NCI-H2107 (cell line): ENCODE data around the gene STAU1.
"Not testable (repeated sequence)": the region's sequence is repeated elsewhere in the genome, so short reads cannot be mapped to it uniquely, and the experiment has no call there.

Experiments used
- DNase-seq: peaks from one replicate; lab custom pipeline; 2025; lab: John Stamatoyannopoulos, UW

STAU1 gene

DNA sequence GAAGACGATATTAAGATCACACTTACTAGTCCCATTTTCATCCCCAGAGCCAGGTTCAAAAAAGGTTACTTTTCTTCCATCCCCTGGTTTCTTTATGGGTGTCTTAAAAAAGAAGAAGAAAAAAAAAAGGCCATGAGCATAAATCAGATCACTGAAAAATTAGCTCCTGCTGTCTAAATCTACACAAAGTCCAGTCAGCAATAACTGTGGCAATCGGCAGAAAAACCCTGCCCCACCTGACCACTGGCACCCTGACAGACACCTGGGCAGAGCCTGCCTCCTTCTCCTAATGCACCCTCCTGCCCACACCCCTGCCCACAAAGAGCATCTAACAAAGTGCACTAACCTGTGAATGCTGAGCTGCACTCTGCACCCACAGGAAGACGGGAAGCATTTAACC, 69.8 kb downstream of the STAU1 start:
- DNase-seq, result no peak

DNA sequence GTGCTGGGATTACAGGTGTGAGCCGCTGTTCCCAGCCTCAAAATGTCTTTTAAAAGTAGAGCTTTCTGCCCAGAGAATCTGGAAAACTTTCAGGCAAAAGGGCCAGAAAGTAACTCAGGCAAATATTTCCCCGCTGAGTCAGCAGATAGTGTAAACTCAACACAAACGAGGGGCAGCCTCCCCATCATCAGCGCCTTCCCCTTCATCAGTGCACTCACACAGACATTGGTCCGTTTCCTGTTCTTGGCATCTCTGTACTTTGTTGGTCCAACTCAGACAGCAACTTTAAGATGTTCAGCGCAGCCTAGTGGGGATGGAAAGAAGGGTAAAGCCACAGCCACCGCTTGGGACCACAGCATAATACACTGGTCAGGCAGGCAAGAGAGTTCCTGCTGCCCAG, 72.6 kb downstream of the STAU1 start:
- no peak for DNase-seq

DNA sequence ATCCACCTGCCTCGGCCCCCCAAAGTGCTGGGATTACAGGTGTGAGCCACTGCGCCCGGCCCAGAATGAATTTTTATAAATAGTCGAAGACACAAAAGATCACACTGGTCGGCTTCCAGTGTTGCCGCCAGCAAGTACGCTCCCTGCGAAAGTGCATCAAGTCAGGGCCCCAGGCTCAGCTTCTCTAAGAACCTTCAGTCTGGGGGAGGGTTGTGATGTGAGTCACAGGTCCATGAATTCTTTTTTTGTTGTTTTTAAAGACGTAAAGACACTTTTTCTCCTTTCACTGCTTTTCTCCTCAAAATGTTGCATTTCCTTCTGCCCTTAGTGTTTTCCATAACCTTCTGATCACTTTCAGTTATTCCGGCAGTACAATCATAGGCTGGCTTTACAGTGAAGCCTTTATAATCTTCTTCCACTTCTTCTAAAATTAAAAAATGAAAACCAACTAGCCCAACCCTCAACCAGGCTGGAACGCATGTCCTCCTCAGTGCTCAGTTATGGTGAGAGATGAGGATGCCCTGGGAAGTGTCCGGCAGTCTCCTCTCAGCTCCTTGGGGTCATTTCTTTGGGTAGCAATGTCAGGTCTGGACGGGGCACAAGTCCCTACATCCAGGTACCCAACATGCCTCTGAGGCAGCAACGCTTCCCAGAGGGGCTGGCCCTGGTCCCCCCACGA, 75.4 kb downstream of the STAU1 start:
- DNase-seq, result no peak

DNA sequence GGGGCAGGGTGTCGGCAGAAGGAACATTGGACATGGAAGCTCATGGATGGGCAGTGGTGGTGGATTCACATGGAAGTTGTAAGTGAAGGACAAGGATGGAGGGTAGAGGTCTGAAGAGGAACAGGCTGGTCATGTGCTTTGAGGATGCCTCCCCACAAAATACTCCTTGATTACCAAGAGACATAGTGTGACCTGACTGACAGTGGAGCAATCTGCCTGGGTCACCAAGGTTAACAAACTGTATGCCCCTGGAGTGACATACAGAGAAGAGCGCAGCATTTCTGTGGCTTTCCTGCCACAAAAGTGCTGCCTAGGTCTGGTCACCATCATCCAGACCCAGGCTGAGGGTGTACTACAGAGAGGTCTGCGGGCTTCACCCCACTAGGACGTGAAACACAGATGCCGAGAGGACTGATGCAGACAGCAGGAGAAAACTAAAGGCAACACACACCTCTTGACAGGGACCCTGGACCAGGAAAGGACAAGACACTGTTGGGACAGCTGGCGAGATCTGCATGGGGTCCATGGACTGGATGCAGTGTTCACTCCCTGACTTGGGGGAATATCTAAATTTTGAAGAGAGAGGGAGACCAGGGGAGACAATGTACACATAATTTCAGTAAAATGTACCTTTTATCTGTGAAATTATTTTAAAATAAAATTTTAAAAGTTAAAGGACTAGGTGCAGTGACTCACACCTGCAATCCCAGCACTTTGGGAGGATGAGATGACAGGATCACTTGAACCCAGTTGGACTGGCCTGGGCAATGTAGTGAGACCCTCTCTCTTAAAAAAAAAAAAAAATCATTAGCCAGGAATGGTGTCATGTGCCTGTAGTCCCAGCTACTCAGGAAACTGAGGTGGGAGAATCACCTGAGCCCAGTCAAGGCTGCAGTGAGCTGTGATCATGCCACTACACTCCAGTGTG, 77.1 kb downstream of the STAU1 start:
- no peak for DNase-seq

DNA sequence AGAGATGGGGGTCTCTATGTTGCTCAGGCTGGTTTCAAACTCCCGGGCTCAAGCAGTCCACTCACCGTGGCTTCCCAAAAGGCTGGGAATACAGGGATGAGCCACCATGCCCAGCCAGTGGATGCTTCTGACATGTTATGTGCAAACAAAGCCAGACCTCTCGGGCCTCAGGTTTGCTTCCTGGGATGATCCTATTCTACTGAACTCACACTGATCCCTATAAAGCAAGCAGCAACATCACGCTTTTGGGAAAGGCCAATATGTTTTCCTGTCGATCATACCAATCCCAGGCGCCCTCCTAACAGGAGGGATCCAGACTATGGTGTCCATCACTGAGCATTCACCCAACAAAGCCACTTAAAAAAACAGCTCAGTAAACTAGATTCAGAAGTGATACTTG, 81.8 kb downstream of the STAU1 start:
- DNase-seq, result no peak

DNA sequence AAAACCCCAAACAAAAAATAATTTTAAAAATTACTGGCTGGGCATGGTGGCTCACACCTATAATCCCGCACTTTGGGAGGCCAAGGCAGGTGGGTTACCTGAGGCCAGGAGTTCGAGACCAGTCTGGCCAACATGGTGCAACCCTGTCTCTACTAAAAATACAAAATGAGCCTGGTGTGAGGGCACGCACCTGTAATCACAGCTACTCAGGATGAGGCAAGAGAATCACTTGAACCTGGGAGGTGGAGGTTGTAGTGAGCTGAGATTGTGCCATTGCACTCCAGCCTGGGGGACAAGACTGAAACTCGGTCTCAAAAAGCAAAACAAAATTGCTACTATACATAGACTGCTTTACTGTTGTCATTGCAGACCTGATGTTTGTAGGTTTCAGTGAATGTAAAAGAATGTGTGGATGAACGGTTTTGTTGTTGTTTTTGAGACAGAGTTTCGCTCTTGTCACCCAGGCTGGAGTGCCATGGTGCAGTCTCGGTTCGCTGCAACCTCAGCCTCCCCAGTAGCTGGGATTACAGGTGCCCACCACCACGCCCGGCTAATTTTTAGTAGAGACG, 83.1 kb downstream of the STAU1 start:
- not testable (repeated sequence) for DNase-seq

DNA sequence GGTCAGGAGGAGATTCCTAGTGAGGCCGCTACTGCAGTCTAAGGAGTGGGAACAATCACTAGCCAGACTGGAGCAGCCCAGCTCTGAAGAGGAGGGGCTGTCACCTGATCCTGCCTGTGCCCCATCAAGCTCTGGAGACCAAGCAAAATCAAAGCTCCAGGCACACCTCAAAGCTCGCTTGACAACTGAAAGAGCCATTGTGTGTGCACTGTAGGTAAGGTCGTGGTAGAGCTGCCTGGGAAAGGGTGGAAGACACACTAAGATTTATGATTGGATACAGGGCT, 83.8 kb downstream of the STAU1 start:
- peak; percentile 59 for DNase-seq

DNA sequence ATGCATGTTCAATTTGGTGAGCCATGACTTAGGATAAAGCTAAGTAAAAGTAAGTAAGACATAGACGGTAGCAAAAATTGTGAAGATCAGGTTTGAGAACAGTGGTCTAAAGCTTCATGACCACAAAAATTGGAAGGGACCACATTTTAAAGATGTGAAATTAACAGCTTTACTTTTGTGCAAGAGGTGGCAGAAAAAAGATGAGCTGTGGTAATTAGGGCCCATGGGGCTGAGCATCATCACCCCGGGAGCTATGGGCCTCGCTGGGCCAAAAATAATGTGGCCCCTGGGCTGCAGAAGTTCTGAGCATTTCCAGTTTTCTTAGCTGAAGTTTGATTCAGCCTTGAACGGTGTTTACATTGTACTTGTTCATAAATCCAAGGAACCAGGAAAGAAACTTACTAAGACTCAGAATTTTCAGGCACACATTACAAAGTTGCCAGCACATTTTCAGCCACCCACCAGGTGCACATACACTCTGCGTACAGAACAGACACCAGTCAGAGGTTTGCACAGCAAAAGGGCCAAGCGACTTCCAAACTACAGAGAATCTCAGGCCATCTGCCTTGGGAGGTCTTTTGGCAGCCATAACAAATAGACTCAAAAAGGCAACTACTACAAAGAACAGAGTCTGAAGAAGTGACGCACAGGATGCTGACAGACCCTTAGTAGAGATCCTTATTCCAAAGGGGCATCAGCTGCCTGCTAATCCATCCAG, 84.3 kb downstream of the STAU1 start:
- no peak for DNase-seq

DNA sequence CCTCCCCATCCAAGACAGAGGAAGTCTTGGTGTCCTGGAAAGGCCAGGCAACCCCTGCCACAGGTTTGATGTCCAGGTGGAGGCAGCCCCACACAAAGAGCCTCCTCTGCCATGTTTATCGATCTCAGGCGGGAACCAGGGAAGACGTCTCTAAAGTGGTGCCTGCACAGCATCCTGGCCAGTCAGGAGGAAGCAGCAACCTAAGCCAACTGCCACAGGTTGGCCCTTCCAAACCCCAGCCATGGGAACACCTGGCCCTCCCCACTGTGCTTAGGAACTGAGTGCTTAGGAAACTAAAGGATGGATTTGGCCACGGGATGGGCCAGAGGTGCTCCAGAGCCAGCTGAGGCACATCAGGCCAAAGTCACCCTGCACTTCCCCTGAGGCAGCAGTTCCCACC, 85.1 kb downstream of the STAU1 start:
- DNase-seq, result no peak

DNA sequence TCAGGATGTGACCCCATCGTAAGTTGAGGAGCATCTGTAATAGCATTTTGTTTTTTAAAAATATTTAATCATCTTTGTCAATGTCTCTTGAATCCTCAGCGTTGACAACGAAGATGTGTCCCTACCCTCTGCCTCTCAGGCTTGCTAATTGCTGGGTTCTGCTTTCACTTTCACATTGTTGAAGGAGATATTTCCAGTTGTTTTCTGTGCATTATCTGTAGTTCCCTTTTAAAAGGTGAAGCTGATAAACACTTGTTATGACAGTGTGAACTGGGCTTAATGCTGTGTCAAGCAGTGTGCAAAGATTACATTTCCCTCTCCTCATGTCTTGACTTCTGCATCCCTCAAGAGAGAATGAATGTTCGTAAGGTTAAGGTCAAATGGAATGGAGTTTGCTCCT, 87.2 kb downstream of the STAU1 start:
- DNase-seq, result no peak

DNA sequence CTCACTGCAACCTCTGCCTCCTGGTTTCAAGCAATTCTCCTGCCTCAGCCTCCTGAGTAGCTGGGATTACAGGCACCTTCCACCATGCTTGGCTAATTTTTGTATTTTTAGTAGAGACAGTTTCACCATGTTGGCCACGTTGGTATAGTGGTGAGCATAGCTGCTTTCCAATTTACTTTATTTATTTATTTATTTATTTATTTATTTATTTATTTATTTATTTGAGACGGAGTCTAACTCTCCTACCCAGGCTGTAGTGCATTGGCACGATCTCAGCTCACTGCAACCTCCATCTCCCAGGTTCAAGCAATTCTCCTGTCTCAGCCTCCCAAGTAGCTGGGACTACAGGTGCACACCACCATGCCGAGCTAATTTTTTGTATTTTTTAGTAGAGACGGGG, 87.8 kb downstream of the STAU1 start:
- not testable (repeated sequence) for DNase-seq

DNA sequence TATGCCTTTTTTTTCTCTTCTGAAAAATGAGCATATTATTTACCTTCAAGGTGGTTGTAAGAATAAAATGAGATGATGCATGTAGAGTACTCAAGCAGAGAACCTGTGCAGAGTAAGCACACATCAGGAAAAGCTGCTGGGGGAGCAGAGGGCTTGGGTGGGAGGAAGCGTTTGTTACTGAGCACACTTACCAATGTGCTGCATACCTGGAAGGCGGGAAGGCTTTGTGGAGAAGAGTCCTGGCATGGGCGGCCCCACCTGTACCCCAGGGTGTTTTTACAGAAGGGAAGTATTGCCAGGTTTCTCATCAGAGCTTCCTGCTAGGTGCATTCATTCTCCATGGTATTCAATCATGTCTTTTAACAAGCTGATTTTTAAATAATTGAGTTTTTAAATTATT, 89.1 kb downstream of the STAU1 start:
- DNase-seq, result no peak

DNA sequence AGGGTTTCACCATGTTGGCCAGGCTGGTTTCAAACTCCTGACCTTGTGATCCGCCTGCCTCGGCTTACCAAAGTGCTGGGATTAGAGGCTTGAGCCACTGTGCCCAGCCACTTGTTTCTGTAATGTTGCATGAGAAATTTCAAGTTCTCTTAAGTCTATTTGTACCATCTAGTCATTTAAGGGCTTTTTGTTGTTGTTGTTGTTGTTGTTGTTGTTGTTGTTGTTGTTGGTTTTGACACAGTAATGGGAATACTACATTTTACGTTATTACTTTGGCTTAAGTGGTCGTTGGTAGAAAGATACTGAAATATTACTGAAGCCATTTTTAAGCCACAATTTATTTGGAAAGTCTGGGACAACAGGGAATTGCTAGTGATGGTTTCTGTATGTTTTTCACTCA, 90.0 kb downstream of the STAU1 start:
- no peak for DNase-seq

DNA sequence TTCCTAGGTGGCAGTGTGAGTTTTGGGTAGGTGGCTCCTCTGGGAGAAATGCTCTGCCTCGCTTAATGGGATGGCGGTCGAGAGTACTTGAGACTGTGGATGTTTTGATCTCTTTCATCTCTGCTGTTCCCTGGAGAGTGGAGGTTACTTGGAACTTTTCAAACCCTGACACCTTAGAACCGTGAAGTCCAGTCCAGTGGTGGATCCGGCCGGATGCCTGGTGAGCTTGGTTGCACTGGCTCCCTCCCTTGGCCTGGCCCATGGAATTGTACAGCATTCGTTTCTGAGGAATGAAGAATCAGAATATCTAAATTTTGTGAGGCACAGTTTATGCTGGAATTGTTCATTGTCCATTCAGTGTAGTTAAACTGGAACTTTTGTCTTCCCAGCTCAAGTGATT, 91.0 kb downstream of the STAU1 start:
- DNase-seq, result no peak

DNA sequence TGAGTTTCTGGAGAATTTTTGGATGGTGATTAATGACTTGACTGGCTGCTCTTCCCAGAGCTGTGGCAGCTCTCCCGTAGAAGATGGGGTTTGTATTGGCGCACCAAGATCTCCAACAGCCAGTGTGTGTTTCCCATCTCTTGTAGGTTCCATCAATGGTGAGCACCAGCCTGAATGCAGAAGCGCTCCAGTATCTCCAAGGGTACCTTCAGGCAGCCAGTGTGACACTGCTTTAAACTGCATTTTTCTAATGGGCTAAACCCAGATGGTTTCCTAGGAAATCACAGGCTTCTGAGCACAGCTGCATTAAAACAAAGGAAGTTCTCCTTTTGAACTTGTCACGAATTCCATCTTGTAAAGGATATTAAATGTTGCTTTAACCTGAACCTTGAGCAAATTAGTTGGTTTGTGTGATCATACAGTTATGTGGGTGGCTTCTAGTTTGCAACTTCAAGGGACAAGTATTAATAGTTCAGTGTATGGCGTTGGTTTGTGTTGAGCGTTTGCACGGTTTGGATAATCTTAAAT, 91.9 kb downstream of the STAU1 start:
- DNase-seq, result no peak

DNA sequence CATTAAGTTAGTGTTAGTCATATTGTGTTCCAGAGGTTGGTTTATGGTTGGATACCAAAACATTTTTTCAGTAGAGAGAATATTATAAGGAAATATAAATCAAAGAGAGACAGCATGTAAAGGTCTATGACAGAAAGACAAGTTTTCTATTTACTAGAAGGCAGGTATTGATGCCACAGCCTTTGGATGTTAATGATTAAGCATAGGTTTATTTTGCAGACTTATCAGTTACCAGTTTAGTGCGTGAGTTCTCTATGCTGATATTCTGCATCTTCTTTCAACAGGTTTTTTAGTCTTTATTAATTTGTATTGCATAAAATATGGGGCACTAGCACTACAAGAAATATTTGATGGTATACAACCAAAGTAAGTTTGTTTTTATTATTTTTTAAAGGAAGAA, 96.4 kb downstream of the STAU1 start:
- no peak for DNase-seq

DNA sequence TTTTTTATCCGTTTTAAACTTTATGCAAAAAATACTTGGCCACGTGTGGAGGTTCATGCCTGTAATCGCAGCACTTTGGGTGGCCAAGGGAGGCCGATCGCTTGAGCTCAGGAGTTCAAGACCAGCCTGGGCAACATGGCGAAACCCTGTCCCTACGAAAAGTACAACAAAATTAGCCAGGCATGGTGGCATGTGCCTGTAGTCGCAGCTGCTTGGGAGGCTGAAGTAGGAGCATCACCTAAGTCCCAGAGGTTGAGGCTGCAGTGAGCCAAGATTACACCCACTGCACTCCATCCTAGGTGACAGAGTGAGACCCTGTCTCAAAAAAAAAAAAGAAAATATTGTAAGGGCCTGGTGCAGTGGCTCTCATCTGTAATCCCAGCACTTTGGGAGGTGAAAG, 97.0 kb downstream of the STAU1 start:
- no peak for DNase-seq

DNA sequence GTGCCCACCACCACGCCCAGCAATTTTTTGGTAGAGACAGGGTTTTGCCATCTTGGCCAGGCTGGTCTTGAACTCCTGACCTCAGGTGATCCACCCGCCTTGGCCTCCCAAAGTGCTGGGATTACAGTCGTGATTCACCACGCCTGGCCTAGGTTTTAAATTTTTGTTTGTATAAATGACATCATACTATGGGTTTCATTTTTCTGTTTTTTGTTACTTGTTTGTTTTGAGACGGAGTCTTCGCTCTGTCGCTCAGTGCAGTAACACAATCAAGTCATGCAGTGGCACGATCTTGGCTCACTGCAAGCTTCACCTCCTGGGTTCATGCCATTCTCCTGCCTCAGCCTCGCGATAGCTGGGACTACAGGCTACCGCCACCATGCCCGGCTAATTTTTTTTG, 105.8 kb downstream of the STAU1 start:
- DNase-seq, result not testable (repeated sequence)

DNA sequence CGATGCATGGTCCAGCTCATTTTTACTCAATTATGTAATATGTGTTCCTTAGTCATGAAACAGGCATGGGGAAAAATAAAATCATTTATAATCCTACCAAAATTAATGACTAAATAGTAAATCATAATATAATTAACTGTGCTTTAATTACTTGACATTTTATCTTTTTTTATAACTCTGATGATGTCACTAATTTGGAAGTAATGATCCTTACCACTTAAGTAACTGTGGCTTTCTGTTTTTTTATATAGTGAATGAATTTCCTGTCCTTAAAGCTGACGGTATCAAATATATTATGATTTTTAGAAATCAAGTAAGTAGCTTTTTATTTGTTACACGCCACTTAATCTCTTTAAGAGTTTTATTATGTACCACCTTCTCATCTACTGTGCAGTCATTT, 109.8 kb downstream of the STAU1 start:
- DNase-seq, result no peak

DNA sequence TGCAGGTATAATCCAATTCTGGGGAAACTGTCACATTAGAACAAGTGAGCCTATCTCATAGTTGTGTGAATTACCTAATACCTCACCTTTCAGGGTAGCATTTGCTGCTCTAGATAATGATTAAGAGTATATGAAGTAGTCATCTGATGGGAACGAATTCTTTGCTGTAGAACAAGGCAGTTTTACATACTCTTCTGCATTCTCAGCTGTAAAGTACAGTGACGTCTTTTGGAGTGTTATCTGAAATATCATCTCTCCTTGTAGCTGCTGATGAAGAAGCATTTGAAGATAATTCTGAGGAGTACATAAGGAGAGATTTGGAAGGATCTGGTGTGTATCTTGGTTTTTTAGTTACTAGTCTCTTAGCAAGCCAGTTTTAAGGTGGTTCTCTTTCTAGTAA, 113.6 kb downstream of the STAU1 start:
- DNase-seq, result no peak
